GM12878 (cell line): ENCODE results near the gene FSD1L. TPM values are rescaled to one million over a fixed set of nuclear protein-coding genes. Genes with fewer than 3 reads are reported as not detected.

Source experiments
- ASH2L ChIP-seq: fragments of 300-600, 200-600 bp; sonication (generic); IDR thresholded peaks from 2 replicates; pipeline ENCODE4 v1.6.1; 2017; ENCODE audit warnings: low read depth, mild to moderate bottlenecking, borderline replicate concordance
- BCL11A ChIP-seq: IDR thresholded peaks from 2 replicates; pipeline ENCODE4 v1.6.1; 2011; ENCODE audit warnings: low read depth, low read length
- CBX5 ChIP-seq: sonication (generic); IDR thresholded peaks from 2 replicates; pipeline ENCODE4 v1.6.1; 2016; ENCODE audit warnings: low read depth, moderate library complexity, mild to moderate bottlenecking, inconsistent platforms
- EED ChIP-seq: sonication (generic); IDR thresholded peaks from 2 replicates; pipeline ENCODE4 v1.6.1; 2016; ENCODE audit warnings: antibody characterized with exemption, low read depth
- EP300 ChIP-seq, 2 experiments: fragments of 150-350 bp in 1 of 2; IDR thresholded peaks; 2 replicates each; pipeline ENCODE4 v1.6.1; 2011 to 2012; ENCODE audit warnings: low read depth in 2 of 2, low read length in 2 of 2, borderline replicate concordance in 1 of 2, improper control_type of control experiment in 1 of 2, inconsistent platforms in 1 of 2; ENCODE audit not compliant: control insufficient read depth in 1 of 2
- IKZF1 ChIP-seq: fragments of 450-650 bp; conservative IDR thresholded peaks from 2 replicates; pipeline ENCODE4 v1.6.1; 2017; ENCODE audit warnings: antibody characterized with exemption, mild to moderate bottlenecking
- KLF5 ChIP-seq: fragments of 450-650 bp; IDR thresholded peaks from 2 replicates; pipeline ENCODE4 v1.6.1; 2014; ENCODE audit warnings: mild to moderate bottlenecking; ENCODE audit not compliant: partially characterized antibody
- MTA3 ChIP-seq: IDR thresholded peaks from 2 replicates; pipeline ENCODE4 v1.6.1; 2012; ENCODE audit warnings: low read length, inconsistent platforms, borderline replicate concordance
- NFIC ChIP-seq: IDR thresholded peaks from 2 replicates; pipeline ENCODE4 v1.6.1; 2012; ENCODE audit warnings: low read depth, mild to moderate bottlenecking, inconsistent platforms, low read length, moderate library complexity
- NR2F1 ChIP-seq: fragments of 450-650 bp; conservative IDR thresholded peaks from 2 replicates; pipeline ENCODE4 v1.6.1; 2017; ENCODE audit warnings: mild to moderate bottlenecking
- NRF1 ChIP-seq: conservative IDR thresholded peaks from 2 replicates; pipeline ENCODE4 v1.6.1; 2011; ENCODE audit warnings: mild to moderate bottlenecking, low read depth, low read length, improper control_type of control experiment
- PML ChIP-seq: IDR thresholded peaks from 2 replicates; pipeline ENCODE4 v1.6.1; 2012; ENCODE audit warnings: low read length, inconsistent platforms
- RB1 ChIP-seq: fragments of 450-650 bp; formaldehyde crosslinking; IDR thresholded peaks from 2 replicates; pipeline ENCODE4 v1.6.1; 2017; ENCODE audit warnings: mild to moderate bottlenecking, borderline replicate concordance
- RUNX3 ChIP-seq: IDR thresholded peaks from 2 replicates; pipeline ENCODE4 v1.6.1; 2012; ENCODE audit warnings: low read length, inconsistent platforms
- SIN3A ChIP-seq: IDR thresholded peaks from 2 replicates; pipeline ENCODE4 v1.6.1; 2012; ENCODE audit warnings: low read depth, low read length, improper control_type of control experiment
- SREBF2 ChIP-seq: IDR thresholded peaks from 2 replicates; pipeline ENCODE4 v1.6.1; 2012; ENCODE audit warnings: mild to moderate bottlenecking, low read length
- ZBED1 ChIP-seq: IDR thresholded peaks from 2 replicates; pipeline ENCODE4 v1.6.1; 2016; ENCODE audit warnings: borderline replicate concordance
- ZNF217 ChIP-seq: fragments of 450-650 bp; IDR thresholded peaks from 2 replicates; pipeline ENCODE4 v1.6.1; 2017; ENCODE audit warnings: antibody characterized with exemption, mild to moderate bottlenecking
- polyA plus RNA-seq, 11 experiments: library from polyadenylated mRNA; depleted of rRNA in 4 of 11; unstranded in 6 of 11; stranded (reverse) in 5 of 11; fragments of >200 nt; fragmentation: Nextera tagmentation in 4 of 11; fragmentation: Illumina TruSeq in 1 of 11; extraction: Ambion mirVana in 4 of 11; extraction: Trizol in 1 of 11; gene quantifications; 1 replicate in 1 of 11; 2 replicates in 10 of 11; pipeline versions ENCODE4 v1.2.1 to v1.2.3, GENCODE V29; 2011 to 2016; ENCODE audit warnings: inconsistent platforms in 2 of 11, missing spikeins in 2 of 11, low read depth in 1 of 11
- total RNA-seq, 4 experiments: library from RNA; depleted of rRNA in 3 of 4; stranded (reverse); fragments of >200 nt in 3 of 4; fragmentation: Illumina TruSeq in 1 of 4; extraction: Trizol in 1 of 4; gene quantifications; 2 replicates each; pipeline versions ENCODE4 v1.2.1 to v1.2.3, GENCODE V29; 2013 to 2021
- TF ChIP-seq, protein P1 (sequence below): fragments of 450-650 bp; IDR thresholded peaks from 2 replicates; pipeline ENCODE4 v1.6.1; 2016; ENCODE audit warnings: mild to moderate bottlenecking
- TF ChIP-seq, protein P2 (sequence below): fragments of 450-650 bp; IDR thresholded peaks from 2 replicates; pipeline ENCODE4 v1.6.1; 2017; ENCODE audit warnings: antibody characterized with exemption, mild to moderate bottlenecking, moderate library complexity
- TF ChIP-seq, protein P3 (sequence below): fragments of 450-650 bp; IDR thresholded peaks from 2 replicates; pipeline ENCODE4 v1.6.1; 2018; ENCODE audit warnings: borderline replicate concordance, mild to moderate bottlenecking; ENCODE audit not compliant: partially characterized antibody
- TF ChIP-seq, protein P4 (sequence below): fragments of 450-650 bp; IDR thresholded peaks from 2 replicates; pipeline ENCODE4 v1.6.1; 2018; ENCODE audit warnings: mild to moderate bottlenecking, low read depth, moderate library complexity; ENCODE audit not compliant: partially characterized antibody

FSD1L gene
- total and polyA plus RNA-seq, 10 of the 15 experiments (the other 5 are each of a cell fraction or from before 2014, with no cell fraction given), result 11.9 to 52.4 (median 17.0) TPM

DNA sequence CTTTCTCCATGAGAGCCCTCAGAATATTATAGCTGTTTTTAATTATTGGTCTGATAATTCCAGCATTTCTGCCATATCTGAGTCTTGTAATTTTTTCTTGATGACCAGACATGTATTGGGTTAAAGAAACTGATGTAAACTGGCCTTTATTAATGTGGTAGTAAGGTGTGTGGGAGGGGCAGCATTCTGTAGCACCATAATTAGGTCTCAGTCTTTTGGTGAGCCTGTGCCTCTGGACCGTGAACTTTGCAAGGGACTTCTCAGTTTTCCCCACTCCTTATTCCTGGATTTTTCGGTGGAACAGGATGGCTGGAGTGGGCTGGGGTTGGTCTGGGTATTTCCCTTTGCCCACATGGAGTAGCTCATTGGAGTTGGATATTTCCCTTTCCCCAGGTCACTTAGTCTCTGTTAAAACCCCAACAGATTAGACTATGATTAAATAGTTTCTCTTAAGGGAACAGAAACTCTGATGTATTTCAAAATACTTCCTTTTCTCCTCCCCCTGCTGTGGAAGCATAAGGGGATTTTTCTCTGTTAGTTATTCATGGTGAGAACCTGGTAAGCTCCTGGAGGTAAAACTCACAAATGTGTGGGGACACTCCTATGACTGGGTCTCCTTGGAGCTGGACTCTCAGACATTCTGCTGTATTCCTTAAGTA is 52.4 kb downstream of the FSD1L start (continued):
- TF ChIP-seq PML (no peak), EP300 (IDR thresholded peaks at IDR 0.05; ENCODE audit: borderline replicate concordance in 1 of 2, control insufficient read depth in 1 of 2, low read depth in 2 of 2, low read length in 2 of 2) (peak in 1 of 2 experiments; percentile 50; a peak in 1 of 4 replicates), KLF5 (no peak), NRF1 (no peak), ZNF217 (no peak; the same call in none of the 2 replicates), BCL11A (peak; percentile 19; the same call in 1 of the 2 replicates), ZBED1 (no peak), CBX5 (no peak), EED (peak; percentile 94), IKZF1 (peak; percentile 97), ASH2L (no peak; the same call in 1 of the 2 replicates), NFIC (peak; percentile 88), MTA3 (no peak), NR2F1 (0 out of 2 replicates have a peak, but pooled peaks have one; percentile 37), RB1 (no peak), RUNX3 (peak; percentile 34; the same call in 1 of the 2 replicates), SREBF2 (no peak), SIN3A (no peak)
- TF ChIP-seq, protein P1, sequence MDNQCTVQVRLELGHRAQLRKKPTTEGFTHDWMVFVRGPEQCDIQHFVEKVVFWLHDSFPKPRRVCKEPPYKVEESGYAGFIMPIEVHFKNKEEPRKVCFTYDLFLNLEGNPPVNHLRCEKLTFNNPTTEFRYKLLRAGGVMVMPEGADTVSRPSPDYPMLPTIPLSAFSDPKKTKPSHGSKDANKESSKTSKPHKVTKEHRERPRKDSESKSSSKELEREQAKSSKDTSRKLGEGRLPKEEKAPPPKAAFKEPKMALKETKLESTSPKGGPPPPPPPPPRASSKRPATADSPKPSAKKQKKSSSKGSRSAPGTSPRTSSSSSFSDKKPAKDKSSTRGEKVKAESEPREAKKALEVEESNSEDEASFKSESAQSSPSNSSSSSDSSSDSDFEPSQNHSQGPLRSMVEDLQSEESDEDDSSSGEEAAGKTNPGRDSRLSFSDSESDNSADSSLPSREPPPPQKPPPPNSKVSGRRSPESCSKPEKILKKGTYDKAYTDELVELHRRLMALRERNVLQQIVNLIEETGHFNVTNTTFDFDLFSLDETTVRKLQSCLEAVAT, result no peak; the same call in 1 of the 2 replicates
- TF ChIP-seq, protein P2, sequence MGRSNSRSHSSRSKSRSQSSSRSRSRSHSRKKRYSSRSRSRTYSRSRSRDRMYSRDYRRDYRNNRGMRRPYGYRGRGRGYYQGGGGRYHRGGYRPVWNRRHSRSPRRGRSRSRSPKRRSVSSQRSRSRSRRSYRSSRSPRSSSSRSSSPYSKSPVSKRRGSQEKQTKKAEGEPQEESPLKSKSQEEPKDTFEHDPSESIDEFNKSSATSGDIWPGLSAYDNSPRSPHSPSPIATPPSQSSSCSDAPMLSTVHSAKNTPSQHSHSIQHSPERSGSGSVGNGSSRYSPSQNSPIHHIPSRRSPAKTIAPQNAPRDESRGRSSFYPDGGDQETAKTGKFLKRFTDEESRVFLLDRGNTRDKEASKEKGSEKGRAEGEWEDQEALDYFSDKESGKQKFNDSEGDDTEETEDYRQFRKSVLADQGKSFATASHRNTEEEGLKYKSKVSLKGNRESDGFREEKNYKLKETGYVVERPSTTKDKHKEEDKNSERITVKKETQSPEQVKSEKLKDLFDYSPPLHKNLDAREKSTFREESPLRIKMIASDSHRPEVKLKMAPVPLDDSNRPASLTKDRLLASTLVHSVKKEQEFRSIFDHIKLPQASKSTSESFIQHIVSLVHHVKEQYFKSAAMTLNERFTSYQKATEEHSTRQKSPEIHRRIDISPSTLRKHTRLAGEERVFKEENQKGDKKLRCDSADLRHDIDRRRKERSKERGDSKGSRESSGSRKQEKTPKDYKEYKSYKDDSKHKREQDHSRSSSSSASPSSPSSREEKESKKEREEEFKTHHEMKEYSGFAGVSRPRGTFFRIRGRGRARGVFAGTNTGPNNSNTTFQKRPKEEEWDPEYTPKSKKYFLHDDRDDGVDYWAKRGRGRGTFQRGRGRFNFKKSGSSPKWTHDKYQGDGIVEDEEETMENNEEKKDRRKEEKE, result no peak
- TF ChIP-seq, protein P3, sequence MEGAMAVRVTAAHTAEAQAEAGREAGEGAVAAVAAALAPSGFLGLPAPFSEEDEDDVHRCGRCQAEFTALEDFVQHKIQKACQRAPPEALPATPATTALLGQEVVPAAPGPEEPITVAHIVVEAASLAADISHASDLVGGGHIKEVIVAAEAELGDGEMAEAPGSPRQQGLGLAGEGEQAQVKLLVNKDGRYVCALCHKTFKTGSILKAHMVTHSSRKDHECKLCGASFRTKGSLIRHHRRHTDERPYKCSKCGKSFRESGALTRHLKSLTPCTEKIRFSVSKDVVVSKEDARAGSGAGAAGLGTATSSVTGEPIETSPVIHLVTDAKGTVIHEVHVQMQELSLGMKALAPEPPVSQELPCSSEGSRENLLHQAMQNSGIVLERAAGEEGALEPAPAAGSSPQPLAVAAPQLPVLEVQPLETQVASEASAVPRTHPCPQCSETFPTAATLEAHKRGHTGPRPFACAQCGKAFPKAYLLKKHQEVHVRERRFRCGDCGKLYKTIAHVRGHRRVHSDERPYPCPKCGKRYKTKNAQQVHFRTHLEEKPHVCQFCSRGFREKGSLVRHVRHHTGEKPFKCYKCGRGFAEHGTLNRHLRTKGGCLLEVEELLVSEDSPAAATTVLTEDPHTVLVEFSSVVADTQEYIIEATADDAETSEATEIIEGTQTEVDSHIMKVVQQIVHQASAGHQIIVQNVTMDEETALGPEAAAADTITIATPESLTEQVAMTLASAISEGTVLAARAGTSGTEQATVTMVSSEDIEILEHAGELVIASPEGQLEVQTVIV, result no peak
- TF ChIP-seq, protein P4, sequence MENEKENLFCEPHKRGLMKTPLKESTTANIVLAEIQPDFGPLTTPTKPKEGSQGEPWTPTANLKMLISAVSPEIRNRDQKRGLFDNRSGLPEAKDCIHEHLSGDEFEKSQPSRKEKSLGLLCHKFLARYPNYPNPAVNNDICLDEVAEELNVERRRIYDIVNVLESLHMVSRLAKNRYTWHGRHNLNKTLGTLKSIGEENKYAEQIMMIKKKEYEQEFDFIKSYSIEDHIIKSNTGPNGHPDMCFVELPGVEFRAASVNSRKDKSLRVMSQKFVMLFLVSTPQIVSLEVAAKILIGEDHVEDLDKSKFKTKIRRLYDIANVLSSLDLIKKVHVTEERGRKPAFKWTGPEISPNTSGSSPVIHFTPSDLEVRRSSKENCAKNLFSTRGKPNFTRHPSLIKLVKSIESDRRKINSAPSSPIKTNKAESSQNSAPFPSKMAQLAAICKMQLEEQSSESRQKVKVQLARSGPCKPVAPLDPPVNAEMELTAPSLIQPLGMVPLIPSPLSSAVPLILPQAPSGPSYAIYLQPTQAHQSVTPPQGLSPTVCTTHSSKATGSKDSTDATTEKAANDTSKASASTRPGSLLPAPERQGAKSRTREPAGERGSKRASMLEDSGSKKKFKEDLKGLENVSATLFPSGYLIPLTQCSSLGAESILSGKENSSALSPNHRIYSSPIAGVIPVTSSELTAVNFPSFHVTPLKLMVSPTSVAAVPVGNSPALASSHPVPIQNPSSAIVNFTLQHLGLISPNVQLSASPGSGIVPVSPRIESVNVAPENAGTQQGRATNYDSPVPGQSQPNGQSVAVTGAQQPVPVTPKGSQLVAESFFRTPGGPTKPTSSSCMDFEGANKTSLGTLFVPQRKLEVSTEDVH, result no peak
